GM12801 (cell line): Measurements from ENCODE around the gene KIFC1.

Experiments
- TF ChIP-seq, protein P1 (sequence below): IDR thresholded peaks from one replicate; pipeline ENCODE4 v1.5.1; 2011; ENCODE audit warnings: control low read depth; ENCODE audit not compliant: insufficient read length; ENCODE audit errors: extremely low read depth

KIFC1 gene

DNA sequence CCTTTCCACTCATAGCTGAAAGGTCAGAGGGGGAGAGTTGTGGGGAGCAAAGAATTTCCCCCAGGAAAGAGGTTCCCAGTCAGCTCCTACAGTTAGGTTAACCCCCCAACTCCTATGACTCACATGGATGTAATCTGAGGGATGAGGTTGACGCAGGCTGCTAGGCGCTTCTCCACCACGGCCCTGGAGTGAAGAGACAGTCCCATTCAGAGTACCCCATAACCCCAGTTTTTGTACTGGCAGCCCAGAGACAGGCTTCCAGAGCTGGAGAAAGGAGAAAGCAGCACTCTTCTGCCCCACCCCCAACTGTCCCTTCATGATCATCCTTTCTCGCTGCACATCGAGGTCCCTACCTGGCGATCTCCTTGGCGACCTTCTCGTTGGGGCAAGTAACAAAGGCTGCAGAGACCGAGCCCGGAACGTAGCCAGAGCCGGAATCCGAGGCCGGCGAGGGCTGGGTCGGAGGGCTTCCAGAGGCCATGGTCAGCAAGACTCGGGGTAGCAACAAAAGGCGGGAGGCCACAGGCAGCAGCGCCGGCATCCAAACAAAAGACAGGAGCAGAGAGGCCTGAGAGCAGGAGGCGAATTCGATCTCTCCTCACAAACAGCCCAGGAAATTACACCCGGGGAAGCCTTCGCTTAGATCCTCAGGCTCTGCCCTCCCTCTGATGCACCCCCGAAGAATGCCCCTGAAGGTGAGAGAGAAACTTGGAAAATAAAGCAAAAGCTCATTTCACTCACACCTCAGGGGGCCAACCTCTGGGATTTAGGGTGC, 25.7 kb downstream of the KIFC1 start:
- TF ChIP-seq, protein P1, sequence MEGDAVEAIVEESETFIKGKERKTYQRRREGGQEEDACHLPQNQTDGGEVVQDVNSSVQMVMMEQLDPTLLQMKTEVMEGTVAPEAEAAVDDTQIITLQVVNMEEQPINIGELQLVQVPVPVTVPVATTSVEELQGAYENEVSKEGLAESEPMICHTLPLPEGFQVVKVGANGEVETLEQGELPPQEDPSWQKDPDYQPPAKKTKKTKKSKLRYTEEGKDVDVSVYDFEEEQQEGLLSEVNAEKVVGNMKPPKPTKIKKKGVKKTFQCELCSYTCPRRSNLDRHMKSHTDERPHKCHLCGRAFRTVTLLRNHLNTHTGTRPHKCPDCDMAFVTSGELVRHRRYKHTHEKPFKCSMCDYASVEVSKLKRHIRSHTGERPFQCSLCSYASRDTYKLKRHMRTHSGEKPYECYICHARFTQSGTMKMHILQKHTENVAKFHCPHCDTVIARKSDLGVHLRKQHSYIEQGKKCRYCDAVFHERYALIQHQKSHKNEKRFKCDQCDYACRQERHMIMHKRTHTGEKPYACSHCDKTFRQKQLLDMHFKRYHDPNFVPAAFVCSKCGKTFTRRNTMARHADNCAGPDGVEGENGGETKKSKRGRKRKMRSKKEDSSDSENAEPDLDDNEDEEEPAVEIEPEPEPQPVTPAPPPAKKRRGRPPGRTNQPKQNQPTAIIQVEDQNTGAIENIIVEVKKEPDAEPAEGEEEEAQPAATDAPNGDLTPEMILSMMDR: no peak

DNA sequence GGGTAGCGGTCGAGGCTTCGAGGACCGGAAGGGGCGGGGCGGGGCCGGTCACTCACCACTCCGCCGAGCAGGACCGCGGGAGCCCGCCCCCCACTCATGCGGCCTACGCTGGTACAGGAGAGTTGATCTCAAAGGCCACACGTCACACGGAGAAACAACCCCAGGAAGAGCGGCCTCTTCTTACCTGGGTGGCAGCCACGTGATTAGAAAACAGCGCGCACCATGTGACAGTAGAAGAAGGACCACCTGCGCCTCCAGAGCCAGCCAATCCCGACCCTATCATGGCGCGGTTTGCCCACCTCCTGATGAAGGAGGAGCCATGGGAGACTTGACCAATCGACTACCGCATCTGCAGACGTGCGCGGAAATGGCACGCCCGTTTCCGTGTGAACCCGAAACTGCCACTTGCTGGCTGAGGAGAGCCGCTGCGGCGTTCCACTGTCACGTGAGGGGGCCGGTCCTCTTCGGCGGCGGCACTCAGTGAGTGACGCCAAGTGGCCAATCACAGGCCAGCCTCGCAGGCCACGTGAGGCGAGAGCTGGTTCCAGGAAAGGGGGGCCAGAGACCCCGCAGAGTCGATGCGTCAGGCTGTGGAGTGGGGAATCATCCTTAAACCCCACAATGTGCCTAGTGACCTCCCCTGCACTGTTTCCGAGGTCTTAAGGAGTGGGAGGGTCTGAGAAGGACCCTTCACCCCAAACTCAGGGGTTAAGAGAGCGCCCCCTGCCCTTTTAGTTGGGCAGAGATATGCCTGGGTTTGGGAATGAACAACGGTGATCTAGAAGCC, 26.5 kb downstream of the KIFC1 start, which contains the start of gene CUTA:
Gene CUTA, minus strand, starts transcription at position 205 of the 787 bp plus-strand sequence. Its CDS starts 107 bp downstream, at position 98.
- TF ChIP-seq, protein P1: no peak

DNA sequence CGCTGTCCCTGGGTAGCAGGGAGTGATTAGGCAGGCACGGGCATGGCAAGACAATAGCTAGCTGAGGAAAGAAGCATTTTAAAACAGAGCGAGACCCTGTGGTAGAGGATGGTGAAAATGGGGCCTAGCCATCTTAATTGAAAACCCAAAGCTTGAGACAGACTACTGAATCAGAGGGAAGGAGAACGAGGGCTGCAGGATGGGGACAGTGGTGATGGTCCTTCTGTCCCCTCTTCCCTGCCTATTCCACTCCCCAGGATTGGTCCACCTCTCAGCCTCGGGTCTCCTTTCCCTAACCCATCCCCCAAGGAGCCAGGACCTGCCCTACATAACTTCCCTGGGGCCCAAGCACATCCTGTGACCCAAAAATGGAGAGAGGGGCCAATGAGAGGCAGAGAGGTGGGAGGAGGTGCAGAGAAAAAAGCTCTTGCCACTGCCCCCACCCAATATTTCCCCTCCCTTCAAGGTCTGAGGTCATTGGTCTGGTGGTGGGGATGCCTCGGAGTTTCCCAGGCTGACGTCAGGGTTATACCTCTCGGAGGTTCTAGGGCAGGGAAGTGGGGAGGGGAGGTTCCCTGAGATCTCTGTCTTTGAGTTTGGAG, 27.2 kb downstream of the KIFC1 start:
- TF ChIP-seq, protein P1: no peak

DNA sequence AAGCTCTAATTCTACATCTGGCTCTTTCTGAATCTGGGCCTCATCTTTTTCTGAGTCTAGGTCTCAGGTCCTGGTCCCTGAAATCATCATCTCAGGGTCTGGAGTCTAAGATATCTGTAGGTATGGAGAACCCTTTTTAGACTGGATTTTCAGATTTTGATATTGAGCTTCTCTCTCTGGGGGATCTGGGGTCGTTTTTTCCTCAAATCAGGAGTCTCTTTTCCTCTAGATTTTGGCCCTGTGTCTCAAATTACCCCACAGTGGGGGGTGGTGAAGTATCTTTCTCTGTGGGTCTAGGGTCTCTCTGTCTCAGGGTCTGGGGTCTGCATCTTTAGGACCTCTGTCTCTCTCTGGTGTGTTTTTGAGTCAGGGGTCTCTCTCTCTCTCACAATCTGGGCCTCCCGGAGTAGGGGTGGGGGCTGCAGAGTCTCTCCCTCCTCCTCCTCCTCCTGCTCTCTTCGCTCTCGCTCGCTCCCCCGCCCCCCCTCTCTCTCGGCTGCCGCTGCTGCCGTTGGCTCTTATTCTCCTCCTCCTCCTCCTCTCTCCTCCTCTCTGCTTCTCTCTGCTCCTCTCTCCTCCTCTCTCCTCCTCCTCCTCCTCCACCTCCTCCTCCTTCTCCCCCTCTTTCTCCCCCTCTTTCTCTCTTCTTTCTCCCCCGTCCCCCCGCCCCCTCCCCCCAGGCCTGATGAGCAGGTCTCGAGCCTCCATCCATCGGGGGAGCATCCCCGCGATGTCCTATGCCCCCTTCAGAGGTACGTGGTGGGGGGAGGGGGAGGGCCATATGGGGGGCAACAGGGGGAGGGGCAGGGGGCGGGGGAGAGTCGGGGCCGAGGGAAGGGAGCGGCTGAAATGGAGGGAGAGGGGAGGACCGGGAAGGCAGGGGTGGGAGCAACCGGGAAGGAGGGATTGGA, 28.2 kb downstream of the KIFC1 start, which contains the start of gene SYNGAP1:
Gene SYNGAP1, plus strand, starts transcription at position 486 of the 911 bp plus-strand sequence. Its CDS starts 200 bp downstream, at position 686.
- TF ChIP-seq, protein P1: no peak

DNA sequence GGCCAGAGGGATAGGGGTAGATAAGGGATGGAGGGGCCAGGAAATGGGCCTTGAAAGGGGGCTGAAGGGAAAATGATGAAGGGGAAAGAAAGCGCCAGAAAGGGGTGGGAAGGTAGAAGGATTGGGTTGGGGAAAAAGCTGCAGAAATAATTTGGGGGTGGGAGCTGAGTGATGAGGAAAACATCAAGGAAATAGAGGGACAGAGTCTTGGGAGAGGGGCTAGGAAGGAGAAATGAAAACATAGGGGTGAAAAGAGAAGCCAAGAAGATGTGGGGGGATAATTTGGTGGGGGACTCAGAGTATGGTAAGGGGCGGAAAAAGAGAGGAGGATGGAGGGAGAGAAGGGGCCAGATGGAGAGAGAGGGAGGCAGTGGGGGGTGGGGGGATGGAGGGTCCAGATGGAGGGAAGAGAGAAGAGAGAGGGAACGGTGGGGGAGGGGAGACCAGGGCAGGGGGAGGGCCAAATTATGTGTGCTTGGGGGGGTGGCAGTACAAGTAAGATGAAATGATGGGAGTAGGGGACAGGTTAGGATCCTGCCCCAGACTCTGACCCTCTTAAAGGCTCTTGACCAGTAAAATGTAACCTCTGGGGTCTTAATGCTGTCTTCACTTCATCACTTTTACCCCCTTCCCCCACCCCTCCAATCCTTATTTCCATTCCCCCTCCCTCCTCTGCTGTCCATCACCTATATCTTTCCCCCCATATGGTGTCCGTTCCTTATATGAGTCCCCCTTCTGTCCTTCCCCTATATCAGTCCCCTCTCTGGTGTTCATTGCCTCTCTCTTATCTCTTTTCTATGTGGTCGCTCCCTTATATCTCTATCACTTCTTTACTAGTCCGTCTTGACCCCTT, 29.1 kb downstream of the KIFC1 start:
- TF ChIP-seq, protein P1: no peak

GRCh38 chr6:33421344-33421643, 29.7 kb downstream of the KIFC1 start:
- TF ChIP-seq, protein P1: no peak
